SHP77 (cell line): ENCODE results near the gene RFXAP.

Source experiments
- DNase-seq, 2 experiments: peaks; one replicate each; lab custom pipeline; 2025; lab: John Stamatoyannopoulos, UW

Gene RFXAP

GRCh38 chr13:36817996-36818803, 822 bp upstream of the RFXAP start:
- DNase-seq = no peak

- no peak for DNase-seq
Measured at GRCh38 chr13:36819739-36820090, 693 bp downstream of the RFXAP start.

- DNase-seq = no peak
Measured at GRCh38 chr13:36820222-36820621, 1.2 kb downstream of the RFXAP start.

GRCh38 chr13:36822785-36823184, 3.8 kb downstream of the RFXAP start:
- no peak for DNase-seq

- DNase-seq = no peak
Measured at GRCh38 chr13:36829753-36830152, 10.7 kb downstream of the RFXAP start.

GRCh38 chr13:36831291-36831690, 12.3 kb downstream of the RFXAP start:
- DNase-seq = no peak

GRCh38 chr13:36834299-36834698, 15.3 kb downstream of the RFXAP start:
- DNase-seq = no peak

GRCh38 chr13:36837354-36838092, 18.5 kb downstream of the RFXAP start:
- no peak for DNase-seq

GRCh38 chr13:36839281-36839680, 20.3 kb downstream of the RFXAP start:
- DNase-seq = no peak

GRCh38 chr13:36839981-36840380, 21.0 kb downstream of the RFXAP start:
- no peak for DNase-seq

GRCh38 chr13:36840718-36841250, 21.8 kb downstream of the RFXAP start:
- no peak for DNase-seq

GRCh38 chr13:36841391-36841790, 22.4 kb downstream of the RFXAP start:
- no peak for DNase-seq

GRCh38 chr13:36847606-36848005, 28.6 kb downstream of the RFXAP start:
- DNase-seq = no peak

GRCh38 chr13:36848199-36848982, 29.4 kb downstream of the RFXAP start:
- DNase-seq = peak in 1 of 2 experiments; percentile 6

- peak in 1 of 2 experiments; percentile 25 for DNase-seq
Measured at GRCh38 chr13:36850790-36851438, 31.9 kb downstream of the RFXAP start.

- DNase-seq = no peak
Measured at GRCh38 chr13:36857253-36857652, 38.2 kb downstream of the RFXAP start.

- peak; percentile 64 to 71 for DNase-seq
Measured at GRCh38 chr13:36858290-36858689, 39.3 kb downstream of the RFXAP start.

- DNase-seq = no peak
Measured at GRCh38 chr13:36859259-36859658, 40.2 kb downstream of the RFXAP start.

GRCh38 chr13:36862002-36862685, 43.1 kb downstream of the RFXAP start:
- DNase-seq = no peak

GRCh38 chr13:36862722-36863121, 43.7 kb downstream of the RFXAP start:
- DNase-seq = no peak

- no peak for DNase-seq
Measured at GRCh38 chr13:36865265-36865664, 46.2 kb downstream of the RFXAP start.
